Osteoblast (primary cell): Measurements from ENCODE around the gene TBC1D8. TPM values are rescaled to one million over a fixed set of nuclear protein-coding genes. Genes with fewer than 3 reads are reported as not detected.
A peak's percentile ranks its signal among the peaks of the same experiment; 100 is the strongest.

Experiments
- DNase-seq: peaks from one replicate; pipeline ENCODE4 v3.0.0; 2011; ENCODE audit warnings: low spot score, mixed read lengths; ENCODE audit not compliant: insufficient read length; ENCODE audit errors: missing footprints
- H2AFZ ChIP-seq: 2 replicates; pipeline ENCODE4 v1.6.0; 2011; ENCODE audit warnings: mild to moderate bottlenecking, low read length
- H3K27ac ChIP-seq: 2 replicates; pipeline ENCODE4 v1.5.1; 2011; ENCODE audit warnings: mild to moderate bottlenecking, low read depth, low read length, moderate library complexity
- H3K27me3 ChIP-seq: 2 replicates; pipeline ENCODE4 v1.6.0; 2012; ENCODE audit warnings: mild to moderate bottlenecking, control low read depth, inconsistent platforms, low read length, moderate library complexity; ENCODE audit not compliant: insufficient read depth
- H3K36me3 ChIP-seq: 2 replicates; pipeline ENCODE4 v1.5.1; 2011; ENCODE audit warnings: mild to moderate bottlenecking, low read length, control low read depth, moderate library complexity; ENCODE audit not compliant: insufficient read depth
- H3K4me1 ChIP-seq: 2 replicates; pipeline ENCODE4 v1.5.1; 2011; ENCODE audit warnings: mild to moderate bottlenecking, low read length, control low read depth, moderate library complexity; ENCODE audit not compliant: insufficient read depth
- H3K4me2 ChIP-seq: 2 replicates; pipeline ENCODE4 v1.6.0; 2011; ENCODE audit warnings: mild to moderate bottlenecking, low read length; ENCODE audit not compliant: insufficient read depth
- H3K4me3 ChIP-seq: fragments of 200-600 bp; sonication (generic); 3 replicates; pipeline ENCODE4 v1.5.1; 2012; ENCODE audit warnings: mild to moderate bottlenecking, low read length, inconsistent platforms; ENCODE audit not compliant: insufficient read depth
- H3K79me2 ChIP-seq: 2 replicates; pipeline ENCODE4 v1.6.0; 2012; ENCODE audit warnings: mild to moderate bottlenecking, low read length, control low read depth, inconsistent platforms; ENCODE audit not compliant: insufficient read depth
- H3K9me3 ChIP-seq: 2 replicates; pipeline ENCODE4 v1.5.1; 2011; ENCODE audit warnings: low read depth, low read length, control low read depth
- H4K20me1 ChIP-seq: 2 replicates; pipeline ENCODE4 v1.6.0; 2012; ENCODE audit warnings: mild to moderate bottlenecking, low read length, control low read depth; ENCODE audit not compliant: insufficient read depth
- total RNA-seq: library from RNA; depleted of rRNA; stranded (reverse); fragments of >200 nt; gene quantifications from 2 replicates; pipeline ENCODE4 v1.2.3, GENCODE V29; 2012
- TF ChIP-seq, protein P1 (sequence below): IDR thresholded peaks from 2 replicates; pipeline ENCODE4 v1.5.1; 2011; ENCODE audit warnings: mild to moderate bottlenecking, low read depth, low read length, moderate library complexity; ENCODE audit errors: extremely low read depth

TBC1D8 gene
- total RNA-seq, 1 donor: 13.4 TPM

DNA sequence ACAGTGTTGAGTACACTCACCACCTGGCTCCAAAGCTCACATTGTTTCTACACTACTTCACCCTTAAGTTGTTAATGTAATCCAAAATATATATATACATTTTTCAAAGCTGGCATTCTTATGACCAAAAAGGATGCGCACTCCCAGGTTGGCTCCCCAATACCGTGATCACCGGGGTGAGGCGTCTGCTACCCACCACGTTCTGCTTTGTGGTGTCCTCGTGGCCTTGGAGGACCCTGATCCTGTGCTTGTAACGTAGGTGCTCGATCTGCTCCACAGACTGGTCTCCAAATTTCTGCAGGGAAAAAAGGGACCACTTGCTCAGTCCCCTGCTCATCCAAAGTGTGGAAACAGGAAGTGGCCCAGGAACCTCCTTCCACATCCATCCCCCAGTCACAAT is 123.3 kb downstream of the TBC1D8 start:
- TF ChIP-seq, protein P1, sequence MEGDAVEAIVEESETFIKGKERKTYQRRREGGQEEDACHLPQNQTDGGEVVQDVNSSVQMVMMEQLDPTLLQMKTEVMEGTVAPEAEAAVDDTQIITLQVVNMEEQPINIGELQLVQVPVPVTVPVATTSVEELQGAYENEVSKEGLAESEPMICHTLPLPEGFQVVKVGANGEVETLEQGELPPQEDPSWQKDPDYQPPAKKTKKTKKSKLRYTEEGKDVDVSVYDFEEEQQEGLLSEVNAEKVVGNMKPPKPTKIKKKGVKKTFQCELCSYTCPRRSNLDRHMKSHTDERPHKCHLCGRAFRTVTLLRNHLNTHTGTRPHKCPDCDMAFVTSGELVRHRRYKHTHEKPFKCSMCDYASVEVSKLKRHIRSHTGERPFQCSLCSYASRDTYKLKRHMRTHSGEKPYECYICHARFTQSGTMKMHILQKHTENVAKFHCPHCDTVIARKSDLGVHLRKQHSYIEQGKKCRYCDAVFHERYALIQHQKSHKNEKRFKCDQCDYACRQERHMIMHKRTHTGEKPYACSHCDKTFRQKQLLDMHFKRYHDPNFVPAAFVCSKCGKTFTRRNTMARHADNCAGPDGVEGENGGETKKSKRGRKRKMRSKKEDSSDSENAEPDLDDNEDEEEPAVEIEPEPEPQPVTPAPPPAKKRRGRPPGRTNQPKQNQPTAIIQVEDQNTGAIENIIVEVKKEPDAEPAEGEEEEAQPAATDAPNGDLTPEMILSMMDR: no peak
- no peaks in the 10 kb centered on the region for H3K36me3 ChIP-seq
- no peak overlapping the region for H2AFZ ChIP-seq
- no peak overlapping the region for H3K4me2 ChIP-seq
- no peaks in the 10 kb centered on the region for H3K9me3 ChIP-seq
- no peaks in the 10 kb centered on the region for H4K20me1 ChIP-seq
- no peak overlapping the region for H3K27ac ChIP-seq
- H3K4me3 ChIP-seq: no peak overlapping the region
- no peak for DNase-seq
- H3K4me1 ChIP-seq: no peaks in the 10 kb centered on the region
- no peaks in the 10 kb centered on the region for H3K79me2 ChIP-seq
- no peaks in the 10 kb centered on the region for H3K27me3 ChIP-seq

DNA sequence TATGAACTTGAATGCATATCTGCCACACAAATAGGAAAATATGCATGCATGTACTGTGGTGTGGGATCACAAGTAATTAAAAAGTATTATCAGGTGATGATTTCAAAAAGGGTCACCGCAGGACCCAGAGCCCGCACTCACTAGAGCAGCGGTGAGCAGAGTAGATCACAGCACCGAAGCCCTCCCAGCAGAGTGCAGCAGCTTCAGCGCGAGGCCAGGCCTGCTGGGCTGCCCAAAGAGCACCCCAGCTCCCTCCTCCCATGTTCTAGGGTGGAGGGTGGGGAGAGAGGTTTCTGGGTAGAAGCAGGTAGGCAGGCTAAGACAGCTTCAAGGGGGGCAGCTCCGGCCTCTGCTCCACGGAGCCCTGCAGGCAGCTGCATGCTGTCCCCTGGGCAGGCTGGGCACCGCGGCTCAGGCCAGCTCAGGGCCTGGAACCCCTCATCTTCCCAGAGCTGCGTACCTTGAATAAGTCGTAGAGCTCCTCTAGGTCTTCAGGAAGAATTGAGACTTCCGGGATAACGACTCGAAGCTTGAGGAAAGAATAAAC is 124.2 kb downstream of the TBC1D8 start:
- TF ChIP-seq, protein P1: no peak
- Histone ChIP-seq H2AFZ (no peak overlapping the region), H3K4me2 (no peak overlapping the region), H3K36me3 (no peaks in the 10 kb centered on the region), H3K9me3 (no peaks in the 10 kb centered on the region), H3K4me1 (no peaks in the 10 kb centered on the region), H3K79me2 (no peaks in the 10 kb centered on the region), H3K27ac (no peak overlapping the region), H3K27me3 (no peaks in the 10 kb centered on the region), H4K20me1 (no peaks in the 10 kb centered on the region), H3K4me3 (no peak overlapping the region)
- no peak for DNase-seq

GRCh38 chr2:101026253-101026701 is 124.9 kb downstream of the TBC1D8 start:
- H3K4me2 ChIP-seq: no peak overlapping the region
- H3K9me3 ChIP-seq: no peaks in the 10 kb centered on the region
- H3K27me3 ChIP-seq: no peaks in the 10 kb centered on the region
- peak; percentile 34 for DNase-seq
- TF ChIP-seq, protein P1: no peak
- H3K36me3 ChIP-seq: no peaks in the 10 kb centered on the region
- H3K4me1 ChIP-seq: no peaks in the 10 kb centered on the region
- no peaks in the 10 kb centered on the region for H4K20me1 ChIP-seq
- no peak overlapping the region for H3K4me3 ChIP-seq
- no peaks in the 10 kb centered on the region for H3K79me2 ChIP-seq
- no peak overlapping the region for H2AFZ ChIP-seq
- no peak overlapping the region for H3K27ac ChIP-seq

GRCh38 chr2:101025561-101025960 is 125.6 kb downstream of the TBC1D8 start:
- Histone ChIP-seq H2AFZ (no peak overlapping the region), H3K27me3 (no peaks in the 10 kb centered on the region), H4K20me1 (no peaks in the 10 kb centered on the region), H3K4me2 (no peak overlapping the region), H3K9me3 (no peaks in the 10 kb centered on the region), H3K79me2 (no peaks in the 10 kb centered on the region), H3K27ac (no peak overlapping the region), H3K4me3 (no peak overlapping the region), H3K36me3 (no peaks in the 10 kb centered on the region), H3K4me1 (no peaks in the 10 kb centered on the region)
- TF ChIP-seq, protein P1: no peak
- no peak for DNase-seq
